HG03378 (cell line): ENCODE measurements around the gene MIEF1.
A peak's percentile ranks its signal among the peaks of the same experiment; 100 is the strongest.

Experiments used
- ATAC-seq: cut with Tn5 transposase; IDR thresholded peaks from one replicate; pipeline ENCODE4 v1.9.1; 2021; ENCODE audit warnings: mild to moderate bottlenecking, moderate library complexity; ENCODE audit not compliant: unreplicated experiment

The MIEF1 gene

GRCh38 chr22:39527481-39527961 is 25.4 kb downstream of the MIEF1 start:
- no peak for ATAC-seq

DNA sequence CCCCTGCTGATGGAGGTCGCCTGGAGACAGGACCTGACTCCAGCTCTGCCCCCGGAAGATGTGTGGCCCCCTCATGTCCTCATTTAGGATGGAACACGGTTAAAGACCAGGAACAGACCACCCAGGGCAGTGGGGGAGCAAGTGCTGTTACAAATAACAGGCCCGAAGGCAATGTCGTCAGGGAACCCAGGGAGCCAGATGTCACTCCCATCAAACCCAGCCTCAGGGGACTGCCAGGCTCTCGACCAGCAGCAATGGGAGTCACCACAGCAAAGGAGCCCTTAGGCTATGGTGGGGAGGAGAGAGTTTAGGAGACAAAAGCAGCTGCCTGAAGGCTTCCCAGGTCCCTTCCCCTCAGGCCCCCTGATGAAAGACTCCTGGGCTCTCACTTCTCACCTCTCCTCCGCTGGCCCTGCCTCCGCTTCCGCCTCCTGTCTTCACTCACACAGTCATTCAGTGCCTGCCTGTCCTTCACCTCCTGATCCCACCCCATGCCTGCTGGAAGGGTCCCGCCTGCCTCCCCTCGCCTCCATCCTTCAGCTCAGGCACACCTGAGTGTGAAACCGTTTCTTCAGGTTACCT is 26.1 kb downstream of the MIEF1 start:
- ATAC-seq, result no peak

DNA sequence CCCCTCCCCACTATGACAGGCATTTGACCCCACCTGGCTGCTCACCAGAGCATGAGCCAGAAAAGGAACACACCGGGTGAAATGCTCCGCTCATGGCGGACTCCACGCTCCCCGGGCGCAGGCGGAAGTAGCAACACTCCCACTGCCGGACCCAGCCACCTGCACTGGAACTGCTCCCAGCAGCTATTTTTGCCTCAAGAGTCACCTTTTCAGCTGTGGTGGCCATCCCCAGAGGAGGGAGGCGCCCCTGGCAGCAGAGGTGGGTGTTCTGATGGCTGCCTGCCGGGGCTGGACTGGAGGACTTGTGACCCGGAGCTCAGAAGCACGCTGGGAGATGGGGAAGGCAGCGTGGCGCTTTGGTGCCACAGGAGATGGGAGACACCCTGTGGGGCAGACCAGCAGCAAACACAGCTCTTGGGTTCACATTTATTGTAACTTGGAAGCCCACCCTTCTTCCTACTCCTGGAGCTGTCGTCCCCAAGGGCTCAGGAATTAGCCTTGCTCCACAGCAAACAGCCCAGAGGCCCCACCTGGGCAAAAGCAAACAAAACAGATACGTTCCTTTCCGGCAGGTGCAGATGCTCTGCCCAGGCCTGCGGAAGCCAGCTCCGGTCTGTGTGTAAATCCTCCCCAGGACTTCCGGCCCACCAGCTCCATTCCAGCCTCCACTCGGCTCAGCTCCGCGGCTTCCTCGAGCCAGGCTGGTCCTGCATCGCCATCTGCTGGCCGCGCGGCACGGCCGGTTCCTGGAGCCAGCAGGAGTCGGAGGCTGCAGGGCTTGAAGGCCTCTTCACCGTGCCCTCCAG is 26.8 kb downstream of the MIEF1 start:
- no peak for ATAC-seq

- ATAC-seq, result no peak
Observed at GRCh38 chr22:39529487-39529851, 27.4 kb downstream of the MIEF1 start.

DNA sequence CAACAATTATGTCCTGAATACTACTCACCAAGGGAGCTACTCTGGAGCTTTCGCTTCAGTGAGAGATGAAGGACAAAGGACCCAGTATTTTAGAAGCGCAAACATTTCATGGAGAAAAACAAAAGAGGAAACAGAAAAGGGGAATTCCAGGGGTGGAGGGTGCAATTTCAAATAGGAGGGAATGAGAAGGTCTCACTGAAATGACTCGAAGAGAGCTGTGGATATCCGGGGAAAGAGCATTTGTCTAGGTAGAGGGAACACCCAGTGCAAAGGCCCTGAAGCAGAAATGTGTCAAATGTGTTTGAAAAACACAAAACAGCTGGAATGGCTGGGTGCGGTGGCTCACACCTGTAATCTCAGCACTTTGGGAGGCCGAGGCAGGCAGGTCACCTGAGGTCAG is 28.0 kb downstream of the MIEF1 start:
- ATAC-seq, result no peak

DNA sequence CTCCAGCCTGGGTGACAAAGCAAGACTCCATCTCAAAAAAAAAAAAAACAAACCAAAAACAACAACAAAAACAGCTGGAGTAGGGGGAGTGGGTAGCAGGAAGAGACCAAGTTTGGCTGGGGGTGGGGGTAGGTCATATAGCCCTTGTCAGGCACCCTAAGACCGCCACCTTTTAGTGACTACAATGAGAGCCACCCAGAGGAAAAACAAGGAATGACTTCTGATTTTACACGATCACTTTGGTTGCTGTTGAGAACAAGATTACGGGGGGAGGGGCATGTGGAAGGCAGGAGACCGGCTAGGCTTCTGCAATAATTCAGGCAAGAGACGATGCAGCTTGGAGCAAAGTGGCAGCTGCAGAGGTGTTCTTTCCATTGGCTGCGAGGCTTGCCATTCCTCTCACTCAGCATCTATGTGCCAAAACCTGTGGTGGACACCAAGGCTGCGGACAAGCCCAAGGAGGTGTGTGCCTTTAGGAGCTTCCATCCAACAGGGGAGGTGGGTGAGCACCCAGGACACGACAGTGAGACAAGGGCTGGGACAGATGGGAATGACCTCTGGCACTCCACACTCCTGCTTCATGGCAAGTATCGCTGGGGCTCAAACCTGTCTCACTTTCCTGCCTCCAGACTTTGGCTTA is 28.7 kb downstream of the MIEF1 start:
- no peak for ATAC-seq

DNA sequence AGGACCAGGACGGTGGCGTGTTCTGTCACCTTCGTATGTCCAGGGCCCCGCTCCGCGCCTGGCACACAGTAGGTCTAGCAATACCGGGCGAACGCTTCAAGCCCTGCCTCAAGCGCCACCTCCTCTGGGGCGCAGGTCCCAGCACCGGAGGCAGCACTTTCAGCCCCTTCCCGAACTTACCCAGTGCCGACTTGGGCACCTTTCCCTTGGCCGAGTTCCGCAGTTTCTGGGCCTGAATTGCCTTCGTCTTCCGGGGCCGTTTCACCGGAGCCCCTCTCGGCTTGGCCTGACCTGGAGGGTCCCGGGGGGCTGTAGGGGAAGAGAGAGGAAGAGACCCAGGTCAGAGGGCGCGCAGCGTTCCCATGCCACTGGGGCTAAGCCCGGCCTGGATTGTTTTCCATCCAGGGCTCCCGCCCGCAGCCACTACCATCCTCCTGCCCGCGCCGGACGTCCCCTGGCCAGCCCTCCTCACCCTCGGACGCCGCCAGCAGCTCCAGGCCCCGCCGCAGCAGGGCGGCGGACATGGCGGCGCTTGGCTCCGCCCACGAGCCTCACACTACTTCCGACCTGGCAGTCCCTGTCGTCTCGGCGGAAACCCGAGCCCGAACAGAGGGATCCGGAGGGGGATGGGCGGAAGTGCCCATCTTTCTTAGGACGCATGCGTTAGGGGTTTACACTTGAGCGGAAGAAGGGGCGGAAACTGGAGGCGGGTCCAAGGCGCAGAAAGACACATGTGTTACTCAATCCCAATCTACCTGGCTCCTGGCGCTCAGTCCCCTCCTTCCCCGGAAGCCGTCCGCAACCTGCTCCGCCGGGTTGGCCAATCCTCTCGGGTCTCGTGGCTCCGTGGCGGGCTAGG is 30.4 kb downstream of the MIEF1 start, which contains the start of gene RPS19BP1:
Gene RPS19BP1 (minus strand): TSS at position 534 of the 859 bp plus-strand sequence. CDS start 10 bp downstream, at position 524.
- peak; percentile 66 for ATAC-seq

- ATAC-seq, result no peak
Observed at GRCh38 chr22:39534092-39534506, 32.0 kb downstream of the MIEF1 start.

- ATAC-seq, result no peak
Observed at GRCh38 chr22:39534591-39535356, 32.7 kb downstream of the MIEF1 start.

- ATAC-seq, result no peak
Observed at GRCh38 chr22:39535357-39535725, 33.3 kb downstream of the MIEF1 start.

DNA sequence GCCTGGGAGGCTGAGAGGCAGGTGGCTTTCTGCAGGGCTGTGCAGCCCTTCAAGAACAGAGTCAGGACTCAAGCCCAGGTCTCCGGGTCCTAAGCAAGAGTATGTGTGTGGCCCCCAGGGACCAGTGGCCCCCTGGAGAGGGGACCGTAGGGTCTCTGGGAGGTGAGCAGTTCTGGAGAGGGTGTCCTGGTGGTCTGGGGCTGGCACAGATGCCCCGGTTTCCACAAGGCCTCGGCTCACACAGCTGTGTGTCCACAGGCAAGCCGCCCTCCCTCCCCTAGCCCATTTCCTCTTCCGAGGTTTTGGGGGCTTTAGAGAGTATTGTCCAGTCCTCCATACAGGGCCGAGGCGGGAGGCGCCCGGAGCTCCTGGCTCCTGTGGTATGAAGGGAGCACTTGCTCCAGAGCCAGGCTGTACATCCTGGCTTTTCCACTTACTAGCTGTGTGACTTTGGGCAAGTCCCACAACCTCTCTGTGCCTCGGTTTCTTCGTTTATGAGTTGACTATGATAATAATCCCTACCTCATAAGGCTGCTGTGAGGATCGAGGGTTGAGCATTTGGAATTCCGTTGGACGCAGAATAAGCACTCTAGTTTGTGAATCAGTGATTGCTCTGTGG is 33.9 kb downstream of the MIEF1 start:
- ATAC-seq, result no peak

- no peak for ATAC-seq
Observed at GRCh38 chr22:39536711-39537110, 34.6 kb downstream of the MIEF1 start.

DNA sequence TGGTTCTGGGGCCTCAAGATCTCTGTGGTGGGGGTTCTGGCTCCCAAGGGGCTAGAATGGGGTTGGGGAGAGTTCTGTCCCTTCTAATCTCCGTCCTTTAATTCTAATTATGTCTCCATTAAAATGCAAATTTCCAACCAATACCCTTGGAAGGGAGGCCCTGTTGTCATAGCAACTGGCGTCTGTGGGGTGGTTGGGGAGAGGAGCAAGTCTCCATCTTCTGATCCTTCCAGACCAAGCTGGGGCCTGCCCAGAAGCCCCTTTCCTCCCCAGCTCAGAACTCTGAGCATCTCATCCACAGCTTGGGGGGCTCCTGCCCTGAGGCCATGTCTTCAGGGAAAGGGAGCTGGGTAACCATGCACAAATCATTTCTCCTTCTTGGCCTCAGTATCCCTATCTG is 35.9 kb downstream of the MIEF1 start:
- no peak for ATAC-seq

DNA sequence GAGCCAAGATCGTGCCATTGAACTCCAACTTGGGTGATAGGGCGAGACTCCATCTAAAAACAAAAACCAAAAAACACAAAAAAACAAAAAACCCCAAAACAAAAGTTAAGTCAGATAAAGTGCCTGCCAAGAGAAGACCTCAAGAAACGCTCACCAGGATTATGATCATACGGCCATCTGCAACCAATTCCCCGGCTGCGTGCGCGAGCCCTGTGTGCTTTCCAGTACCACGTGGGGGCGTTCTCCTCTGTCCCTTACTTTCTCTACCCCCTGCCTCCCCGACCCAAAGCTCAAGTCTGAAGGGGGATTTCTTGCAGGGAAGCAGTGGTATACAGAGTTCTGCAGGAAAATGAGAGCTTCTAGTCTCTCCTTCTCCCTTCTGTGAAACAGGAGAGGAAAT is 41.0 kb downstream of the MIEF1 start:
- ATAC-seq, result no peak

DNA sequence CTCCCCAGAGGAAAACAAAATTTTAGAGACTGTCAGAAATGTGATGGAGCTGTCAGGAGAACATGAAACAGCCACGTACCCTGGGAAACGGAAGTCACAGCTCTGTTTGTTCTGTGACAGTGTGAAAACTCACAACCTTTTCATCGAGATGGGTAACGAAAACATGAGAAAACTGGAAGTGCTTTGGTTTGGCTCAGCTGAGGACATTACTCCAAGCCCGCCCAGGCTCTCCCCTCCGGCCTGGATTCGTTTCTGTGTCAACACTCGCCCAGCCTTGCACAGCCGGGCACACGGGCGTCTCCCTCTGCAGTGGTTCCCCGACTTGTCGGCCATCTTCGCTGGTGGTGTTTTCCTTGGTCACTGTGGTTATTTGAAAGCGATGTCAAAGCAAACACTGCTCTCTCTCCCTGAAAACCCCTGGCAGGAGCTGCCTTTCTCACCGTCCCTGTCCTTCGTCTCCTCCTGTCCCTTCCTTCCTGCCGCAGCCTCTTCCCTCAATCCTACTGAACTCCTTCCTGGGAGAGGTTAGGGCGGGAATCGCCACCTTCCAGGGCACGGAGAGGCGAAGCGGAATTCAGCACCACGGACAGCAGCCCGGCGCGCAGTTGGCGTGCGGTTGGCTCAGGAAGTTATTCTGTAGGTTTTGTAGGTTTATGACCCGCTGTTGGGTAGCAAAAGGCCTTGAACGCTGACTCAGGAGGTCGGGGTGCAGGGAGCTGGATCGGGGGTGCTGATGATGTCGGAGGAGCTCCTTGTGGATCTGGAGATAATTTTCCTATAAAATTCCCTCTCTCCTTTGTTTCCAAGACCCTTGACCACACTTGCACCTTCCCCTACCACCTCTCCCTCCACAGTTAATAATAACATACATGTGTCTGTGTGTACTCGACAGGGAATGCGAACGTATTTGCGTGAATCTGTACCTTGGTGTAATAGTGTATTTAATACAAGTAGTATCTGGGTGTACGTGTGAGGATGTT is 43.6 kb downstream of the MIEF1 start:
- no peak for ATAC-seq

- ATAC-seq, result no peak
Observed at GRCh38 chr22:39546889-39547586, 44.9 kb downstream of the MIEF1 start.

GRCh38 chr22:39547587-39547947 is 45.5 kb downstream of the MIEF1 start:
- no peak for ATAC-seq

DNA sequence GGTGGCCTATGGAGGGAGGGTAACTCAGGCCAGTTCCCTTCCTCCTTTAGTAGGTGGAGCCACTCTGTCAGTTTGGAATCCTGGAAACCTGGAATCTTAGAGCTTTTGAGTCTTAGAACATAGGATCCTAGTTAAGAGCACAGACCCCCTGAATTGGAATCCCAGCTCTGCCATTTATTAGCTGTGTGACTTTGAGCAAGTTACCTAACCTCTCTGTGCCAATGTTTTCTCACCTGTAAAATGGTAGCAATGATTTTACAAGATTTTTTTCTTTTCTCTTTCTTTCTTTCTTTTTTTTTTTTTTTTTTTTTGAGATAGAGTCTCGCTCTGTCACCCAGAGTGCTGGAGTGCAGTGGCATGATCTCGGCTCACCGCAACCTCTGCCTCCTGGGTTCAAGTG is 51.3 kb downstream of the MIEF1 start:
- ATAC-seq, result no peak
